D721Med (cell line): Measurements from ENCODE around the gene ANKRD44.

ENCODE experiments used
- DNase-seq: peaks from one replicate; pipeline ENCODE4 v3.0.0; 2011; ENCODE audit warnings: low spot score; ENCODE audit not compliant: insufficient read length
- FAIRE-seq: peaks from 2 replicates; lab custom pipeline; 2011; peaks lifted over from hg19 to GRCh38; lab: Jason Lieb, UNC
- CTCF ChIP-seq: IDR thresholded peaks from 2 replicates; pipeline ENCODE4 v1.5.1; 2012; ENCODE audit warnings: mild to moderate bottlenecking, control low read depth; ENCODE audit not compliant: insufficient read depth; ENCODE audit errors: missing control alignments

Gene ANKRD44

DNA sequence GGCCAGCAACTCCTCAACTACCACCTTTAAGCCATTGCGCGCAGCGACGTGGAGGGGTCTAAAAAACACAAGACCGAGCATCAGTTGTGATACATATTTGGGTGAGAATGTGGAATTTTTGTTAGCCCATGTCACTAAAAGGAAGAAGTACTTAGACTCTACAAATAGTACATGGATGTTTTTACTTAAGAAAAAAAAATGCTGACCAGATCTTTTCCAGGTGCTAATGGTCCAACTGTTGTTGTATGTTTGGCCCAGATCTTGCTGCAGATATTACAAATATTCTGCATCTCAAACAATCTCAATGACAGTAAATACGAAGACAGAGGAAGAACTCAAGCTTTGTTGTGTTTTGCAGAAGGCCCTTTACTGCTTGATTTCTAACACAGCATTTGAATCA lies 317.0 kb downstream of the ANKRD44 start:
- FAIRE-seq (no peak), DNase-seq (no peak)
- no peak for TF ChIP-seq CTCF

DNA sequence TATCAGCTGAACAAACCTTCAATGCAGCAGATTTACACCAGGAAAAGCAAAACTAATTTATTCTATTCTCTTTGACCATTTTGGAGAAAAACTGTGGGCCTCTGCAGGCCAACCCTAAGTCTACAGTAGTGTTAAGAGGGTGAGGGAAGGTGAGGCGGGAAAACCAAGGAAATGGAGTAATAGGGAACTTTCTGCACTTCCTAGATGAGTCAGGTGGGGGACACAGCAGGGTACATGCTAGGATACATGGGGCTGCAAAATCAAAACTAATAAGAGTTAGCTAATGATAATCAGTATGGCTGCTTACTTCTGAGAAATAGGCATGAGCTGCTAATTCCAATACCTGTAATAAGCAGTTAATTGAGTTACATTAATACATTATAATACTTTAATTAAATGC lies 318.1 kb downstream of the ANKRD44 start:
- no peak for TF ChIP-seq CTCF
- no peak for FAIRE-seq

DNA sequence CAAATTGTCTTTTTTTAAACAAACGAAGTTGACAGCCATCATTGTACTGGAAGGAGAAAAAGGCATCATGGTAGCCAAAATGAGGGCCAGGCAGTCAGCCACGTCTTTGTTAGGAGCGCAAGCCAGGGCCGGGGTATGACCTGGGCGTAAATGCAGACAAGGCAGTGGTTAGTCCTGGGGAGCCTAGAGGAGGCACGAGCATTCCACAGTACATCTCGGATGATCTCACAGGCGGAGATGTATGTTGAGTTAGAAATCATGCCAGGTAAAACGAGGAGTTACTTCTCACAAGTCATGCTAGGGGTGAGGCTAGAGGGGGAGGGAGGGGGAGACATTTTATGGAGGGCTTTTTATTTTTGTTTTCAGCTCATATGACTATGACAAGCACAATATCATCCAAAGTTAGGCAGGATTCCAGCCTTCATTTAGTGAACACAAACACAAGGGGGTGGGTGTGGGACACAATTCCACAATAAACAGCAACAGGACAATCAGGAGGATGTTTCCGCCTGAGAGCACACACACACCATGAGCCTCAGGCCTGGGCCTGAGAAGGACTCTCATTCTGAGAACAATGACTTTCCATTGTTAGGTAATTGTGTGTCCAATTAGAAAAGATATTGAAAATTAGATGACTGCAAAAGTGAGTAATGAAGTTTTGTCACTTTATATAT lies 319.7 kb downstream of the ANKRD44 start:
- no peak for TF ChIP-seq CTCF
- DNase-seq (no peak), FAIRE-seq (no peak)

More for the DNA sequence above, 318.1 kb downstream of the ANKRD44 start:
- DNase-seq = no peak

- no peak for TF ChIP-seq CTCF
- DNase-seq (no peak), FAIRE-seq (no peak)
Measured at GRCh38 chr2:196990092-196990491, 320.5 kb downstream of the ANKRD44 start.

DNA sequence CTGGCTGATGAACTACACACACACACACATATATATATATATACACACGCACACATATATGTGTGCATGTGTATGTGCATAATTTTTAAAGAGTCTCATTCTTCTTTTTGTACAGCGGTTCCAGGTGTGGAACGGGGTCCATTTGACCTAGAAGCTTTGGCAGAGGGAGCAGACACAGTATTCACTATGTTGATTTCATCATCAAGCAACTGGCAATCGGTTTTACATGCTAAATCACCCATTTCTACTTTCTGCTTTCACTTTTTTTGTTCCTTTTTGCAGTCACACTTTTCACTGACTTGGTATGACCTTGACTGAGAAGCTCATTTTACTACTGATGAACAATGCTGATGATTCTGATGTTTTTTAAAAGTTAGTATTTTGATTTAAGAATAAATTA lies 321.1 kb downstream of the ANKRD44 start:
- TF ChIP-seq CTCF = no peak
- DNase-seq (no peak), FAIRE-seq (no peak)

DNA sequence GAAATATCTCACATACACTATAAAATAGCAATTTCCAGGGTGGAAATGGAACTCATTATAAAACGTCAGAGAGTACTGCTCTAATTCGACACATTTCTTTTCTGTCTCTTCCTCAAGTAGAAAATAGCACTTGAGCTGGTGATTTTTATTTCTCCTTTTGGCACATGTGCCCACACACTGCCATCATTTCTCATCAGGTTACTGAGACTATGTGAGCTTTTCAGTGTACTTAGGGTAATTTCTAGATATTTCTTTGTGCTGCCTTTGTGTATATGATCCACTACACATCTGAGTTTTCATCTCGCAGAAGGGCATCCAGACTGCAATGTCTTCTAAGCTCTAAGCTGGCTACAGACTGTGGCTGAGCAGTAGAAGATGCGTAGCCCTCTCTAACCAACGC lies 321.9 kb downstream of the ANKRD44 start:
- no peak for TF ChIP-seq CTCF
- no peak for FAIRE-seq
- DNase-seq = no peak

DNA sequence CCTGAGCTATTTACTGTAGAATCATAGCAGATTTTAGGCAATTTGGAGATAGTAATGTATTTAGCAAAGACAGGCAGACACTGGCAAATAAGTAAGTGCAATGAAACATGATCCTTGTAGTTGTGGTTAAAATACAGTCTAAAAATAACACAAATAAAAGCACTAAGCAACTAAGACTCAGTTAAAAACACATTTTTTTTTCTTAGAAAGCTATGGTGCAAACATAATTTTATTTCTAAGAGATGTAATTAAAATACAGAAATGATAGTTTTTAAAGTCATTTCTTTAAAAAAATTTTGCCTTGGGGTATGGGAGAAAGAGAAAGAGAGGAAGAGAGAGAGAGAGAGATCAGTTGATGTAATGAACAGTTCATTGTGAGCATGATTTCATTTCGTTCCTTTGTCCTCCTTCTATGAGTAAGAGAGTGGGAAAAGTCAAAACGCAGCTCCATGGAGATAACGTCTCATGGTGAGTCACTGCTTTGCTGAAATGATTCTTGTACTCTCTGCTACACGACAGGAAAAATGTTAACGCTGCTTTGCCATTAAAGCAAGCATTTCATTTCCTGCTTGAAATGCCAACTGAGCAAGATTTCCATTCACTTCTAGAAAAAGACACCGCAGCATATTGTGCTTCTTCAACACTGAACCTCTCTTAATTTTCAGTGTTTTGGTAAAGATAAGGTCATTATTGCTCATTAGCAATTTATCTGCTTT lies 322.8 kb downstream of the ANKRD44 start:
- DNase-seq = no peak
- FAIRE-seq = no peak
- no peak for TF ChIP-seq CTCF
